ENCODE results near the gene TEX53. TPM values are rescaled to one million over a fixed set of nuclear protein-coding genes. Genes with fewer than 3 reads are reported as not detected.

Gene TEX53
- total RNA-seq, 1 donor from 2014 or later: not detected

- DNase-seq (ENCODE audit: extremely low spot score, unreplicated experiment): peak; percentile 31
- Mint-ChIP-seq H3K4me1 (ENCODE audit: unreplicated experiment) (peaks cover 5% of the 10 kb centered on the region), H3K4me3 (no peak overlapping the region), H3K36me3 (no peaks in the 10 kb centered on the region), H3K27ac (no peak overlapping the region), H3K9me3 (no peaks in the 10 kb centered on the region), H3K27me3 (peaks cover 10% of the 10 kb centered on the region)
- TF ChIP-seq CTCF (conservative IDR thresholded peaks at IDR 0.05): no peak
These were observed 1.9 kb downstream of the TEX53 start for GRCh38 chr9:114655689-114656088.

- Mint-ChIP-seq H3K36me3 (no peaks in the 10 kb centered on the region), H3K27me3 (no peaks in the 10 kb centered on the region), H3K9me3 (no peaks in the 10 kb centered on the region), H3K27ac (no peak overlapping the region), H3K4me1 (ENCODE audit: unreplicated experiment) (peaks cover 5% of the 10 kb centered on the region), H3K4me3 (no peak overlapping the region)
- TF ChIP-seq CTCF (conservative IDR thresholded peaks at IDR 0.05): peak; percentile 91
- peak; percentile 79 for DNase-seq (ENCODE audit: extremely low spot score, unreplicated experiment)
These were observed 3.9 kb downstream of the TEX53 start for GRCh38 chr9:114653556-114654159.

- Mint-ChIP-seq H3K27me3 (no peaks in the 10 kb centered on the region), H3K27ac (no peak overlapping the region), H3K4me1 (ENCODE audit: unreplicated experiment) (peaks cover 5% of the 10 kb centered on the region), H3K9me3 (no peaks in the 10 kb centered on the region), H3K36me3 (no peaks in the 10 kb centered on the region), H3K4me3 (no peak overlapping the region)
- DNase-seq (ENCODE audit: extremely low spot score, unreplicated experiment): no peak
- no peak for TF ChIP-seq CTCF (conservative IDR thresholded peaks at IDR 0.05)
These were observed 4.6 kb downstream of the TEX53 start for GRCh38 chr9:114652776-114653555.

GRCh38 chr9:114643896-114644295 is 13.7 kb downstream of the TEX53 start:
- no peak overlapping the region for H3K27ac Mint-ChIP-seq
- DNase-seq (ENCODE audit: extremely low spot score, unreplicated experiment): no peak
- peaks cover 15% of the 10 kb centered on the region for H3K36me3 Mint-ChIP-seq
- H3K27me3 Mint-ChIP-seq: no peaks in the 10 kb centered on the region
- no peaks in the 10 kb centered on the region for H3K9me3 Mint-ChIP-seq
- no peak overlapping the region for H3K4me3 Mint-ChIP-seq
- H3K4me1 Mint-ChIP-seq (ENCODE audit: unreplicated experiment): no peaks in the 10 kb centered on the region
- TF ChIP-seq CTCF (conservative IDR thresholded peaks at IDR 0.05): no peak

GRCh38 chr9:114643001-114643400 is 14.6 kb downstream of the TEX53 start:
- Mint-ChIP-seq H3K27ac (no peak overlapping the region), H3K9me3 (no peaks in the 10 kb centered on the region), H3K27me3 (no peaks in the 10 kb centered on the region), H3K36me3 (peaks cover 15% of the 10 kb centered on the region), H3K4me1 (ENCODE audit: unreplicated experiment) (no peaks in the 10 kb centered on the region), H3K4me3 (no peak overlapping the region)
- no peak for DNase-seq (ENCODE audit: extremely low spot score, unreplicated experiment)
- no peak for TF ChIP-seq CTCF (conservative IDR thresholded peaks at IDR 0.05)
